DND-41 (cell line): ENCODE measurements around the gene LGALS7.

Experiments used
- ATAC-seq: fragments of 200-7000 bp; cut with Tn5 transposase; 3 replicates; pipeline ENCODE4 v1.9.1; 2021; ENCODE audit warnings: low read depth; ENCODE audit not compliant: insufficient read depth
- DNase-seq: peaks from one replicate; pipeline ENCODE4 v3.0.0-alpha.2; 2020
- H2AFZ ChIP-seq: 2 replicates; pipeline ENCODE4 v1.6.0; 2012; ENCODE audit warnings: low read depth, low read length
- H3K27ac ChIP-seq: 2 replicates; pipeline ENCODE4 v1.5.1; 2012; ENCODE audit warnings: low read length, inconsistent platforms
- H3K27me3 ChIP-seq: fragments of 200-600 bp; sonication (generic); 2 replicates; pipeline ENCODE4 v1.6.0; 2012; ENCODE audit warnings: low read length, mild to moderate bottlenecking, inconsistent platforms; ENCODE audit not compliant: insufficient read depth, poor library complexity
- H3K36me3 ChIP-seq: 2 replicates; pipeline ENCODE4 v1.5.1; 2012; ENCODE audit warnings: low read length, inconsistent platforms; ENCODE audit not compliant: insufficient read depth
- H3K4me1 ChIP-seq: 2 replicates; pipeline ENCODE4 v1.5.1; 2012; ENCODE audit warnings: mild to moderate bottlenecking, low read length; ENCODE audit not compliant: insufficient read depth
- H3K4me2 ChIP-seq: 2 replicates; pipeline ENCODE4 v1.6.0; 2012; ENCODE audit warnings: mild to moderate bottlenecking, moderate library complexity, low read length, inconsistent platforms; ENCODE audit not compliant: insufficient read depth
- H3K4me3 ChIP-seq, 2 experiments: fragments of 200-600 bp in 1 of 2; shearing (Covaris generic) in 1 of 2; 2 replicates each; pipeline ENCODE4 v1.5.1; 2012 to 2016; ENCODE audit warnings: inconsistent platforms in 2 of 2, low read length in 2 of 2, mild to moderate bottlenecking in 2 of 2, low read depth in 1 of 2, moderate library complexity in 1 of 2
- H3K79me2 ChIP-seq: 2 replicates; pipeline ENCODE4 v1.6.0; 2012; ENCODE audit warnings: low read length, inconsistent platforms; ENCODE audit not compliant: insufficient read depth
- H3K9ac ChIP-seq: 2 replicates; pipeline ENCODE4 v1.6.0; 2012; ENCODE audit warnings: low read depth, mild to moderate bottlenecking, inconsistent platforms, low read length, moderate library complexity
- H3K9me3 ChIP-seq: 2 replicates; pipeline ENCODE4 v1.5.1; 2012; ENCODE audit warnings: low read length, moderate library complexity, mild to moderate bottlenecking, inconsistent platforms; ENCODE audit not compliant: insufficient read depth, severe bottlenecking
- H4K20me1 ChIP-seq: 2 replicates; pipeline ENCODE4 v1.6.0; 2012; ENCODE audit warnings: low read length; ENCODE audit not compliant: insufficient read depth
- EZH2 ChIP-seq: IDR thresholded peaks from 3 replicates; pipeline ENCODE4 v1.6.1; 2012; ENCODE audit warnings: borderline replicate concordance, low read depth, mild to moderate bottlenecking, moderate library complexity, low read length, inconsistent platforms; ENCODE audit not compliant: severe bottlenecking
- TF ChIP-seq, protein P1 (sequence below): IDR thresholded peaks from 2 replicates; pipeline ENCODE4 v1.5.1; 2012; ENCODE audit warnings: borderline replicate concordance, low read length, moderate library complexity, mild to moderate bottlenecking; ENCODE audit not compliant: poor library complexity, severe bottlenecking; ENCODE audit errors: extremely low read depth

The LGALS7 gene

DNA sequence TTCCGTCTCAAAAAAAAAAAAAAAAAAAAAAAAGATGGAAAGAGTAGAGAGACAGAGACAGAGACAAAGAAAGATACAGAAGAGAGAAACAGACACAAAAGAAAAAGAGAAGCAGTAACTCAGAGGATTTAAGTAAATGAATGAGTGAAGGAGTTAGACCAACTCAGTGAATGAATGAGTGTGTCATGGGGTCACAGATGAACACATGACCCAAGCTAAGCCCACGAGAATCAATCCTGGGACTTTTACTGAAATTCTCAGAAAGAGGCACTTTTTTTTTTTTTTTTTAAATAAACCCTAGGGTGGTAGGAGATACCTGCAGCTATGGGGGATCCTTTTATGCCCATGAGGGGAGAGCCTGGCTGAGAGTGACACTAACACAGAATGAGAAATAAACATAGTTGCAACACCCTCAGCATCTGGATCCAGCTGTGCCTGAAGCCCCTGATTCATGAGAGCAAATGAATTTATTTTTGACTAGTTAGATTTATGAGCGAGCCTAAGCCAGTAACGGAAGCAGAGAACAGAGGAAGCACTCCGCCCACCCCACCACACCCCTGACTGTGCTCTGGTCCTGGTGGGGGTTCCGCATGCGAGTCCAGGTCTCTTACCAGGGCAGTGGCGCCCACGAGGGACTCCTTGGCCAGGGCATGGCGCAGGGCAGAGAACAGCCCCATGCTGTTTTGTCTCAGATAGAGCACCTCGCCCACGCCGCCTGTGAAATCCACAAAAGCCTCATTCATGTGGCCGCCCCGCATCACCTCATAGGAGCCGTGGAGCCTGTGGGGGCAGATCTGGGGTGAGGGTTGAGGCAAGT, 33.7 kb downstream of the LGALS7 start:
- DNase-seq (no peak), ATAC-seq (no peak)
- Histone ChIP-seq H3K4me3 (no peak overlapping the region), H3K36me3 (no peaks in the 10 kb centered on the region), H3K4me1 (no peaks in the 10 kb centered on the region), H2AFZ (no peak overlapping the region), H3K9ac (no peak overlapping the region), H3K27me3 (no peaks in the 10 kb centered on the region), H4K20me1 (peaks cover 5% of the 10 kb centered on the region; the same call in 1 of the 2 replicates), H3K79me2 (no peaks in the 10 kb centered on the region), H3K9me3 (no peaks in the 10 kb centered on the region), H3K4me2 (no peak overlapping the region), H3K27ac (no peak overlapping the region)
- no peak for TF ChIP-seq EZH2
- TF ChIP-seq, protein P1, sequence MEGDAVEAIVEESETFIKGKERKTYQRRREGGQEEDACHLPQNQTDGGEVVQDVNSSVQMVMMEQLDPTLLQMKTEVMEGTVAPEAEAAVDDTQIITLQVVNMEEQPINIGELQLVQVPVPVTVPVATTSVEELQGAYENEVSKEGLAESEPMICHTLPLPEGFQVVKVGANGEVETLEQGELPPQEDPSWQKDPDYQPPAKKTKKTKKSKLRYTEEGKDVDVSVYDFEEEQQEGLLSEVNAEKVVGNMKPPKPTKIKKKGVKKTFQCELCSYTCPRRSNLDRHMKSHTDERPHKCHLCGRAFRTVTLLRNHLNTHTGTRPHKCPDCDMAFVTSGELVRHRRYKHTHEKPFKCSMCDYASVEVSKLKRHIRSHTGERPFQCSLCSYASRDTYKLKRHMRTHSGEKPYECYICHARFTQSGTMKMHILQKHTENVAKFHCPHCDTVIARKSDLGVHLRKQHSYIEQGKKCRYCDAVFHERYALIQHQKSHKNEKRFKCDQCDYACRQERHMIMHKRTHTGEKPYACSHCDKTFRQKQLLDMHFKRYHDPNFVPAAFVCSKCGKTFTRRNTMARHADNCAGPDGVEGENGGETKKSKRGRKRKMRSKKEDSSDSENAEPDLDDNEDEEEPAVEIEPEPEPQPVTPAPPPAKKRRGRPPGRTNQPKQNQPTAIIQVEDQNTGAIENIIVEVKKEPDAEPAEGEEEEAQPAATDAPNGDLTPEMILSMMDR = no peak

DNA sequence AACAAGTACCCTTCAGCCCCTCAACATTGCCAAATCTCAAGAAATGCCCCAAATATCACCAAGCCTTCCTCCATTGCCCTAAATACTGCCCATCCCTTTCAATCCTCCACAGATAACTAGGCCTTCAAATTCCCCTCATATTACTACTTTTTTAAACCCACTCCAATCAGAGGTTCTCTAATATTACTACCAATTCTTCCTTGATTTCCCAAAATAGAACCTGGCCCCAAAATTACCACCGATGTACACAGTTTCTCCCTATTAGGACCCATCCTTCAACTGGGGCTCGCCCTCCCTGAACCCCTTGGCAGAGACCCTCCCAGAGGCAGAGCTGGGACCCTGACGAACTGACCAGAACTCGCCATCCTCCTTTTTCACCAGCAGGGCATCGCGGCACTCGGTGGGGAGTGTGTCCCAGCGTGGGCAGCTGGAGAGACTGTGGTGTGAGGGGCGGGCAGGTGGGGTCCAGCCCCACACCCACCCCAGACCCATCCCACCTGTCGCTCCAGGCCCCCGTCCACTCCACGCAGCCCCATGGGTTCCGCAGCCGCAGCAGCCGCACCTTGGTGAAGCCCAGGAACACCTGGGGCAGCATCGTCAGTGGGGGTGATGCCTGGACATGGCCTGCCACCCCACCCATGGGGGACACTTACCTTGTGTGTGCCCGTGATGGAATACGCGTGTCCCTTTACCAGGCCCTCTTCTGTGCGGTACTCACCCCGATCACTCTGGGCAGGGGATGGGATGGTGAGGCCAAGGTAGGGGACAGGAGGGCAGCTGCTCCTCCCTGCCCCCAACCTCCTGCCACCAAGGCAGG, 35.2 kb downstream of the LGALS7 start:
- ATAC-seq (no peak), DNase-seq (no peak)
- H3K79me2 ChIP-seq = no peaks in the 10 kb centered on the region
- TF ChIP-seq EZH2 = no peak
- TF ChIP-seq, protein P1 = no peak
- no peaks in the 10 kb centered on the region for H3K4me1 ChIP-seq
- H3K4me3 ChIP-seq = no peak overlapping the region
- no peaks in the 10 kb centered on the region for H3K9me3 ChIP-seq
- peaks cover 5% of the 10 kb centered on the region; the same call in 1 of the 2 replicates for H4K20me1 ChIP-seq
- no peak overlapping the region for H2AFZ ChIP-seq
- no peak overlapping the region for H3K4me2 ChIP-seq
- H3K27ac ChIP-seq = no peak overlapping the region
- H3K36me3 ChIP-seq = no peaks in the 10 kb centered on the region
- H3K27me3 ChIP-seq = no peaks in the 10 kb centered on the region
- H3K9ac ChIP-seq = no peak overlapping the region

DNA sequence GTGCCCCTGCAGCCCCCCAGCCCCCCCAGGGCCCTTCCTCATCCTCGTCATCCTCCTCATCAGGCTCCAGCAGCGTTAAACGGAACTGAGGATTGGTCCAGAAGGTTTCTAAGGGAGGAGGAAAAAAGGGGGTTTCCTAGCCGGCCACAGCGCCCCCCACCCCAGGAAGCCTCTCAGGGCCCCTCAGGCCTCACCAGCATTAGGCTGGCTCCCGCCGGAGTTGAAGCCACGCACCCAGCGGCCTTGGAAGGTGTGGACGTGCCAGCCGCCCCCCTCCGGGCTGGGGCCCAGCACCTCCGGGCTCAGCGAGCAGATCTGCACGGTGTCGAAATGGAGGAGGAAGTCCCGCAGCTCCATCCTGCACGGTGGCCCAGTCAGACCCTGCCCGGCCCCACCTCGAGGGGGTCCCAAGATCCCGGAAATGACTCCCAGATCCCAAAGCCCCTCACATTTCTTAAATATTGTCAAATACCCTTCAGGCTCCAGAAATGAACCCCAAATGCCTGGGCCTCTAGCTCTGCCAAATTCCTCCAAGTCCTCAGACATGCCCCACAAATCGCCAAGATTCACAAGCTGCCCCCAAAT, 35.9 kb downstream of the LGALS7 start:
- H3K4me3 ChIP-seq = no peak overlapping the region
- no peaks in the 10 kb centered on the region for H3K9me3 ChIP-seq
- no peaks in the 10 kb centered on the region for H3K36me3 ChIP-seq
- H2AFZ ChIP-seq = no peak overlapping the region
- no peaks in the 10 kb centered on the region for H3K79me2 ChIP-seq
- H3K4me1 ChIP-seq = no peaks in the 10 kb centered on the region
- no peak for TF ChIP-seq EZH2
- TF ChIP-seq, protein P1 = no peak
- no peak overlapping the region for H3K27ac ChIP-seq
- no peaks in the 10 kb centered on the region for H3K27me3 ChIP-seq
- H4K20me1 ChIP-seq = peaks cover 5% of the 10 kb centered on the region; the same call in 1 of the 2 replicates
- ATAC-seq = no peak
- no peak overlapping the region for H3K4me2 ChIP-seq
- no peak for DNase-seq
- no peak overlapping the region for H3K9ac ChIP-seq
